ENCODE data around the gene REV1.

Gene REV1

GRCh38 chr2:99420751-99421299 lies 69.0 kb downstream of the REV1 start:
- H4K20me1 ChIP-seq (ENCODE audit: insufficient read depth, low read length): peaks cover 11% of the 10 kb centered on the region; the same call in 1 of the 2 replicates
- H3K27me3 ChIP-seq (ENCODE audit: insufficient read depth, low read length, poor library complexity): no peaks in the 10 kb centered on the region
- no peak for ATAC-seq (ENCODE audit: insufficient read depth, low read depth)
- H2AFZ ChIP-seq (ENCODE audit: low read depth, low read length): no peak overlapping the region
- H3K4me2 ChIP-seq (ENCODE audit: insufficient read depth, low read length): no peak overlapping the region
- H3K9me3 ChIP-seq (ENCODE audit: insufficient read depth, low read length, severe bottlenecking): no peaks in the 10 kb centered on the region
- TF ChIP-seq CTCF (IDR thresholded peaks at IDR 0.05; ENCODE audit: borderline replicate concordance, extremely low read depth, low read length, poor library complexity, severe bottlenecking) (no peak), EZH2 (IDR thresholded peaks at IDR 0.05; ENCODE audit: borderline replicate concordance, low read depth, low read length, severe bottlenecking) (no peak)
- H3K9ac ChIP-seq (ENCODE audit: low read depth, low read length): no peak overlapping the region
- peaks cover 94% of the 10 kb centered on the region for H3K36me3 ChIP-seq (ENCODE audit: insufficient read depth, low read length)
- DNase-seq: no peak
- H3K4me3 ChIP-seq (ENCODE audit: low read depth in 1 of 2, low read length in 2 of 2): no peak overlapping the region
- H3K79me2 ChIP-seq (ENCODE audit: insufficient read depth, low read length): no peaks in the 10 kb centered on the region; the same call in 1 of the 2 replicates
- no peaks in the 10 kb centered on the region for H3K4me1 ChIP-seq (ENCODE audit: insufficient read depth, low read length)
- no peak overlapping the region for H3K27ac ChIP-seq (ENCODE audit: low read length)

GRCh38 chr2:99420031-99420430 lies 69.8 kb downstream of the REV1 start:
- H4K20me1 ChIP-seq (ENCODE audit: insufficient read depth, low read length): peaks cover 11% of the 10 kb centered on the region; the same call in 1 of the 2 replicates
- H2AFZ ChIP-seq (ENCODE audit: low read depth, low read length): no peak overlapping the region
- H3K79me2 ChIP-seq (ENCODE audit: insufficient read depth, low read length): no peaks in the 10 kb centered on the region
- H3K27me3 ChIP-seq (ENCODE audit: insufficient read depth, low read length, poor library complexity): no peaks in the 10 kb centered on the region
- no peak overlapping the region for H3K4me2 ChIP-seq (ENCODE audit: insufficient read depth, low read length)
- H3K4me3 ChIP-seq (ENCODE audit: low read depth in 1 of 2, low read length in 2 of 2): no peak overlapping the region
- ATAC-seq (ENCODE audit: insufficient read depth, low read depth) (no peak), DNase-seq (no peak)
- H3K27ac ChIP-seq (ENCODE audit: low read length): no peak overlapping the region
- H3K4me1 ChIP-seq (ENCODE audit: insufficient read depth, low read length): no peaks in the 10 kb centered on the region
- H3K36me3 ChIP-seq (ENCODE audit: insufficient read depth, low read length): peaks cover 94% of the 10 kb centered on the region
- no peak for TF ChIP-seq EZH2 (IDR thresholded peaks at IDR 0.05; ENCODE audit: borderline replicate concordance, low read depth, low read length, severe bottlenecking)
- no peak for TF ChIP-seq CTCF (IDR thresholded peaks at IDR 0.05; ENCODE audit: borderline replicate concordance, extremely low read depth, low read length, poor library complexity, severe bottlenecking)
- no peaks in the 10 kb centered on the region for H3K9me3 ChIP-seq (ENCODE audit: insufficient read depth, low read length, severe bottlenecking)
- no peak overlapping the region for H3K9ac ChIP-seq (ENCODE audit: low read depth, low read length)

GRCh38 chr2:99417396-99417795 lies 72.4 kb downstream of the REV1 start:
- Histone ChIP-seq H3K4me3 (ENCODE audit: low read depth in 1 of 2, low read length in 2 of 2) (no peak overlapping the region), H3K27me3 (ENCODE audit: insufficient read depth, low read length, poor library complexity) (no peaks in the 10 kb centered on the region), H2AFZ (ENCODE audit: low read depth, low read length) (no peak overlapping the region), H3K4me2 (ENCODE audit: insufficient read depth, low read length) (no peak overlapping the region), H3K36me3 (ENCODE audit: insufficient read depth, low read length) (peaks cover 96% of the 10 kb centered on the region), H3K4me1 (ENCODE audit: insufficient read depth, low read length) (no peaks in the 10 kb centered on the region), H4K20me1 (ENCODE audit: insufficient read depth, low read length) (peaks cover 11% of the 10 kb centered on the region; the same call in 1 of the 2 replicates), H3K9ac (ENCODE audit: low read depth, low read length) (no peak overlapping the region), H3K27ac (ENCODE audit: low read length) (no peak overlapping the region), H3K79me2 (ENCODE audit: insufficient read depth, low read length) (no peaks in the 10 kb centered on the region), H3K9me3 (ENCODE audit: insufficient read depth, low read length, severe bottlenecking) (no peaks in the 10 kb centered on the region)
- TF ChIP-seq EZH2 (IDR thresholded peaks at IDR 0.05; ENCODE audit: borderline replicate concordance, low read depth, low read length, severe bottlenecking): no peak
- TF ChIP-seq CTCF (IDR thresholded peaks at IDR 0.05; ENCODE audit: borderline replicate concordance, extremely low read depth, low read length, poor library complexity, severe bottlenecking): no peak
- no peak for DNase-seq
- ATAC-seq (ENCODE audit: insufficient read depth, low read depth): no peak
